Stomach (tissue), 4 donors: ENCODE data around the gene NRIP1.

ENCODE experiments used
- CTCF ChIP-seq, 7 experiments: fragments of 450-650 bp in 4 of 7; fragments of 200-600 bp in 3 of 7; sonication (generic) in 3 of 7; IDR thresholded peaks; one replicate each; pipeline ENCODE4 v1.5.1; 2016 to 2019; ENCODE audit warnings: antibody characterized with exemption in 7 of 7, control low read depth in 2 of 7, mild to moderate bottlenecking in 1 of 7
- EP300 ChIP-seq: sonication (generic); formaldehyde crosslinking; IDR thresholded peaks from one replicate; pipeline ENCODE4 v1.6.1; 2017; ENCODE audit warnings: antibody characterized with exemption
- POLR2A ChIP-seq, 4 donors: fragments of 450-650 bp; IDR thresholded peaks; one replicate each; pipeline ENCODE4 v1.6.1; 2016; ENCODE audit warnings: antibody characterized with exemption in 4 of 4, control low read depth in 2 of 4, mild to moderate bottlenecking in 1 of 4, moderate library complexity in 1 of 4
- POLR2AphosphoS5 ChIP-seq, 3 donors: sonication (generic); formaldehyde crosslinking; IDR thresholded peaks; one replicate each; pipeline ENCODE4 v1.6.1; 2016; ENCODE audit warnings: antibody characterized with exemption in 3 of 3

GRCh38 chr21:15063814-15064575 lies 805 bp downstream of the NRIP1 start:
- no peak for TF ChIP-seq CTCF (IDR thresholded peaks at IDR 0.05)
- no peak for TF ChIP-seq POLR2AphosphoS5 (IDR thresholded peaks at IDR 0.05)
- TF ChIP-seq EP300, result no peak
- TF ChIP-seq POLR2A (IDR thresholded peaks at IDR 0.05), result no peak
